Stimulated activated CD8-positive, alpha-beta memory T cell treated with anti-CD3 and anti-CD28 coated beads, Interleukin-12 subunit alpha, Interleukin-12 subunit beta, amount 100 ng/mL, for 4 hours (primary cell): Measurements from ENCODE around the gene FHAD1.

ENCODE experiments used
- DNase-seq: peaks from one replicate; pipeline ENCODE4 v3.0.0-alpha.2; 2020; ENCODE audit warnings: low read depth

The FHAD1 gene

GRCh38 chr1:15439325-15439724 is 192.3 kb downstream of the FHAD1 start:
- no peak for DNase-seq

GRCh38 chr1:15440357-15440756 is 193.3 kb downstream of the FHAD1 start:
- no peak for DNase-seq

- DNase-seq, result no peak
Observed at GRCh38 chr1:15441247-15441646, 194.2 kb downstream of the FHAD1 start.

- DNase-seq, result no peak
Observed at GRCh38 chr1:15442119-15442518, 195.1 kb downstream of the FHAD1 start.

- DNase-seq, result no peak
Observed at GRCh38 chr1:15442759-15443158, 195.7 kb downstream of the FHAD1 start.

- DNase-seq, result no peak
Observed at GRCh38 chr1:15443281-15443680, 196.3 kb downstream of the FHAD1 start.

GRCh38 chr1:15444468-15445389 is 197.7 kb downstream of the FHAD1 start:
- no peak for DNase-seq

GRCh38 chr1:15445390-15446122 is 198.5 kb downstream of the FHAD1 start:
- DNase-seq, result no peak

GRCh38 chr1:15446212-15446611 is 199.2 kb downstream of the FHAD1 start:
- no peak for DNase-seq
